ENCODE results near the gene LSG1.
"Not testable (repeated sequence)": the region's sequence is repeated elsewhere in the genome, so short reads cannot be mapped to it uniquely, and the experiment has no call there.

LSG1 gene

DNA sequence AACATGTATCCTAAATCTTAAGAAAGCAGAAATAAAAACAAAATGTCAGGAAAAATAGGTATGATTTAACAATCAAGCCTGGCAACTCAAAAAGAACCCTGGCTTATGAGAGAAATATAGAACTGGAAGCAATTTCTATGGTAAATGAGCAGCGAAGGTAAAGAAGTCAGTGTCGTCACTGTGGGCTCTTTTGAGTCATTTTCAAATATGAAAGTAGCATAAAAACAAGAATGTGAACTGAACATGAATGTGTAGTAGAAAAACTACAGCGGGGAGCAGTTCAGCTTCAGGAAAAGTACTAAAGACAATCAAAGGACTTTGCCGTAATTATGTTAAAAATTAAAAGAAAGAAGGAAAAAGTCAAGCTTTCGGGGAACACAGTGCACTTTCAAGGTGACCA lies 17.5 kb downstream of the LSG1 start:
- DNase-seq, result no peak

DNA sequence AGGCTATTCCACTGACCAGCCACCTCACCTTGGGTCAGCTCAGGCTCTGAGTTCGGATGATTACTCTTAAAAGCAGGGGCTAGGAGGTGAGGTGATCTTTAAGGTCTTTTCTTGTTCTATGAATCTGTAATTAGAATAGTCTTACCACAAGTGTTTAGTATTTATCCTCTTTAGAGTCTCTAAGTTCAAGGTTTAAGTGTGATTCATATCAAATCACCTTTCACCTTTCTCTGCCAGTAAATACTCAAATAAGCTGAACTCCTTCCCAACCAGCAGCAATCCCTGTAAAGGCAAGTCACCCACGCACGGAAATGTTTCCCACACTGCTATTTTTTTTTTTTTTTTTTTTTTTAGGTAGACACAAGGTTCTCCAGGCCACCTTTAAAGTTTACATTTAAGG lies 24.2 kb downstream of the LSG1 start:
- DNase-seq, result no peak

DNA sequence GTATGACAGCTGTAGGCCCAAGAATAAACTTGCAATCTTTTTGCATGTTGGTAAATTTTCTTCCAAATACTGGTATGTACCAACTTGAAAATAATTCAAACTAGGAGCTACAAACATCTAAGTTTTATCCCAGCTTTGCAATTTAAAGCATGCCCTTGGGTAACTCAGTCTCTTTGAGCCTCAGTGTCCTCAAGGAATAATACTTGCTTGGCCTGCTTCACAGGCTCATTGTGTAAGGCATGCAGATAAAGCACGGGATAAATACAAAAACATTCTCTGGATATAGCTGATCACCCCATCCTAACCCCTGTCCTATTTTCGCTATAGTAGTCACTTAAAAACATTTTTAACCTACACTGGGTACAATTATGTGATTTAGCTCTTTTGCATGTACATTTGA lies 29.2 kb downstream of the LSG1 start:
- no peak for DNase-seq

DNA sequence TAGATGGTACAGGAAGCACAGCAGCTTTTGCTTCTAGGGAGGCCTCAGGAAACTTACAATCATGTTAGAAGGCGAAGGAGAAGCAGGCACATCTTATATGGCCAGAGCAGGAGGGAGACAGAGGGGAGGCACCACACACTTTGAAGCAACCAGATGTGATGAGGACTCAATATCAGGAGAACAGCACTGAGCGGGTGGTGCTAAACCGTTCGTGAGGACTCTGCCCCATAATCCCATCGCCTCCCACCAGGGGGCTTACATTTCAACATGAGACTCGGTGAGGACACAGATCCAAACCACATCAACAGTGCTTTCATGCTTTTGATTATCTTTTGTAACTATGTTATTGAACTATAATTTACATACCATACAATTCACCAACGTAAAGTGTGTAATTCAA lies 31.2 kb downstream of the LSG1 start:
- no peak for DNase-seq

DNA sequence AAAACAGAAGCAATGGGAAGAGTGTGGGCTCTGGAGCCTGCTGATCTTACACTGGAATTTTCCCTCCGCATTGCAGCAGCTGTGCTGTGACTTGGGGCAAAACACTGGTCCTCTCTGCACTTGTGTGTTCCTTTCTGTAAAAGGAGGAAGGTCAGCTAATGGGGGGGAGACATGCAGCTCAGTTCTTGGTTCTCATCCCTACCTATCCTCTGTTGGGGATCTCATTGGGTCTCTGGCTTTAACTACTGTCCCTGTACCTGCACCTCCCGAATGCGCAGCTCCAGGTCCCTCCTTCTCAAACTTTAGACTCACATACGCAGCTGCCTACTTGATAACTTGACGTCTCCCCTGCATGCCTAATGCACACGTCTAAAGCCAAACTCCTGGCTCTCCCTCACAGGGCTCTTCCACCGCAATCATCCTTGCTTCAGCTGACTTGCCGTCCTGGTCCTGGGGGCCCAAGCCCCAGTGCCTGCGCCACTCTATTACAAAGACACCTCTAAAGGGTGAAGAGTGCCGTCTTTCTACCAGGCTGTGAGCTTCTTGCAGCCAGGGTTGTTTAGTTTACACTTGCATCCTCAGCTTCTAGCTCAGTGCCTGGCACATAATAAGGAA lies 32.9 kb downstream of the LSG1 start:
- DNase-seq, result no peak

DNA sequence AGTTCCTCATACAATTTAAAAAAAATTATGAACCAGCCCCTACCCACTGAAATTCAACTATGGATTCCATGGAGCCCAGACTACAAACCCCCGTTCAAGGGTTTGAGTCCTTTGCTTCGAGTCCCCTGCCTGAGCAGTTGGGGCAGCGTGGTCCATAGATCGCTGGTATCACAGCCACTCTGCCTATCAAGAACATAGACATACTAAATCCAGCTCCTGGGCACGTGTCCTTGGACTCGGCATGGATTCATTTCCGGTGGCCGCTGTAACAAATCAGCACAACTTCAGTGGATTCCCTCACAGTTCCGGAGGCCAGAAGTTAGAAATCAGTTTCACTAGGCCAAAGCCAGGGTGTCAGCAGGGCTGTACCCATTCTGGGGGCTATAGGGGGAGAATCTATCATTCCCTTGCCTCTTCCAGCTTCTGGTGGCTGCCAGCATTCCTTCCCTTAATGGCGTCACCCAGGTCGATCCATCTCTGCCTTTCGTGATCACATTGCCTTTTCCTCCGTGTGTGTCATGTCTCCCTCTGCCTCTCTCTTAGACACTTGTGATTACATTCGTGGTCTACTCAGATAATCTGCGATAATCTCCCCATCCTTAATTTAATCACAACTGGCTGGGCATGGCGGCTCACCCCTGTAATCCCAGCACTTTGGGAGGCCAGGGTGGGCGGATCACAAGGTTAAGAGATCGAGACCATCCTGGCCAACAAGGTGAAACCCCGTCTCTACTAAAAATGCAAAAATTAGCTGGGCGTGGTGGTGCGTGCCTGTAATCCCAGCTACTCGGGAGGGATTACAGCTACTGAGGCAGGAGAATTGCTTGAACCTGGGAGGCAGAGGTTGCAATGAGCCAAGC lies 34.2 kb downstream of the LSG1 start:
- DNase-seq, result no peak

DNA sequence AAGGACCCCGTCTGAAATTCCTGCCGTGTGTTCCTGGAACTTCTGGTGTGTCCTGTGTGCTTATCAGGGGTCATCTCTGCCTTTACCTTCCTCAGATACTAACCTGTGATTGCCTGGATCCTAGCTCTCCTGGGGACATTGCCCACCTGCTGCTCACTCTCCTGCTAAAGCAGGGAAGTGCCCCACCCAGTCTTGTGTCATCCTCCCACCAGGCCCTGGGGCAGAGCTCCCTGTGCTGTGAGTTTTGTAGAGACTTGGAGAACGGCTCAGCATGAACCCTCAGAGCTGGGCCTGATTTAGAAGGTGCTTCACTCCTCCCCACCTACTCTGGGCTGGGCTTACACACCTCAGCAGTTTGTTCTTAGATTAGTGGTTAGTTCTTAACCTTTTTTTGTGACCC lies 34.9 kb downstream of the LSG1 start:
- no peak for DNase-seq

DNA sequence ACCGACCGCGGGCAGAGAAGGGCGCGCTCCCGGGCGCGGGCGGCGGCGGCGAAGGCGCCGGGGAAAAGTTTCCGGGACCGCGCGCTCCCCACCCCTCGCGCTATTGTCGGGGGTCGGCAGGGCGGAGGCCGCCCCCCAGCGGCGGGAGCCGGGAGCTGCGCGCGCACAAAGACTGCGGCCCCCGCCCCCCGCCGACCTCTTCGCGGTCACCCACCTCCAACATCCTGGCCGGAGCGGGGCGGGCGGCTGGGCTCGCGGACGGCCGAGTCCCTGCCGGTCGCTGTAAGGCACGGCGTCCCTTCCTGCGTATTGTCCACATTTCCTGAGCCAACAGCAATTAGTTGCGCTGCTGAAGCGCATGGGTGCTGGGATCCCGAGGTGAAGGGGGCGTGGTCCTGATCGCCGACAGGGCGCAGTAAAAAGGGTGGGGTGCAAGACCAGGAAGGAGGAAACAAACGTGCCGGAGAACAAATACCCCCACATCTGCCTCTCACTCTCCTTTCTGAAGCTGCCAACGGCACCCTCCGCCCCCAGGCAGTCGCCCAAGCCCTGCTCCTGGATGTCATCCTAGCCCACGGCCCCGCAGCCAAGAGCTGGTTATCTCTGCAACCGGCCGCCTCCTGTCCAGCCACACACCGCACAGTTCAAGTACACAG lies 38.5 kb downstream of the LSG1 start, which contains the start of gene TMEM44:
TMEM44 (minus strand) TSS at position 71 of the 656 bp plus-strand sequence. CDS start 204 bp downstream, outside the sequence.
- peak; percentile 88 for DNase-seq

DNA sequence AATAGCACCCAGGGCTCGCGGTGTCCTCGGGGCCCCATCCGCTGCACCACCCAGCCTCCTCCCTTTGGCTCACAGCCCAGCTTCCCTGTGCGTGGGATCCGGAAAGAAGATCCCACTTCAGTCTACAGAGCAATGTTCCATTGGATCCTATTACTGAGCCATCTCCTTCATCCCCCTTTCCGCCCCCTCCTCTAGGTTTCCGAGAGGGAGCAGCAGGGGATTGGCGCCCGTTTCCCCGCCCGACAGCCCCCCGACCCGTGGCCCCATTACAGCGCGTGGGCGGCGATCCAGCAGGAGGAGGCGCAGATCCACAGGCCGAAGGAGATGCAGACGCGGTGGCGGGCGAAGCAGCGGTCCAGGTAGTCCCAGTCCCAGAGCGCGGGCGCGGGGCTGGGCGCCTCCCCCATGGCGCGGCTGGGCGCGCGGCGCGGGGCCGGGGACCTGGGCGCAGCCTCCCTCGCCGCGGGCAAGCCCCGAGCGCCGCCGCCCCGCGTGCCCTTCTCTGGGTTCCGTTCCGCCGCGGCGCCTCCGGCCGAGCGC lies 39.1 kb downstream of the LSG1 start:
- DNase-seq, result peak; percentile 79

DNA sequence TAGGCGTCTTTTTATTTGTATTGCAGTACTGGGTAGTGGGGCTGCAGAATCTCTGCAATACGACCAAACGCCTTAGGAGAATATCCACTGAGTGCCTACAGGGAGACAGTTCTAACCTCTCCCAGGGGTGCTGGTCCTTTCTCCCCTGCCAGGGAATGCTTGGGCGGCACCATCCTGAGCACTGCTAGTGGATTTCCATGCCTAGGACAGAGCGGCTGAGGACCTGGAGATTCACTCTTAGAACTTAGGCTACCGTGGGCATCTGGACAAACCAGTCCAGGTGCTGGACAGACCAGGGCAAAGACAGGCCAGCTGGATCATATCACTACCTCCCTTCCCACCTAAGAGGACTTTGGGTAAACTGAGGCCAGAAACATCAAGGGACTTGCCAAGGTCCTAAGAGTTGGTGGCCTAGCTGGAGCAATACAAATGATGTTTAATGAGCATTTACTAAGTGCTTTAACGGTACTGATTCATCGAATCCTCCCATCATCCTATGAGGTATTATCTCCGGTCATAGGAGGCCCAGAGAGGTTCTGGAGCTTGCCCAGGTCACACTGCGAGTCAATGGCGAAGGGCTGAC lies 39.7 kb downstream of the LSG1 start:
- DNase-seq, result no peak

DNA sequence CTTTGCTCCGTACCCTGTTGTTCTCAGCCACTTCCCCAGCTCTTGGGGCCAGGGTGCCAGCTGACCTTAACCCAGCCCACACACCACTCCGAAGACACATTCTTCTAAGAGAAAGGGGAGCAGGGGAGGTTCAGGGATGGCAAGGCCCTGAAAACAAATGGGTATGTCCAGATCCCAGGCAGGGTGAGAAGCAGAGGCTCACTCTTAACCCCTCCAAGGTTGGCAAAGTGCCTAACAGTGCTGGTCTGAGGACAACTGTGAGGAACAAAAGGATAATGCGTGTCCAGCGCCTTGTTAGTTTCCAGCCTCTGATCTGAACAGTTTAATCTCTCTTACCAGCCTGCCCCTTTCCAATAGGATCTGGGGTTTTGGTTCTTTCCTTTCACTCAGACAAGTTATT lies 40.3 kb downstream of the LSG1 start:
- no peak for DNase-seq

DNA sequence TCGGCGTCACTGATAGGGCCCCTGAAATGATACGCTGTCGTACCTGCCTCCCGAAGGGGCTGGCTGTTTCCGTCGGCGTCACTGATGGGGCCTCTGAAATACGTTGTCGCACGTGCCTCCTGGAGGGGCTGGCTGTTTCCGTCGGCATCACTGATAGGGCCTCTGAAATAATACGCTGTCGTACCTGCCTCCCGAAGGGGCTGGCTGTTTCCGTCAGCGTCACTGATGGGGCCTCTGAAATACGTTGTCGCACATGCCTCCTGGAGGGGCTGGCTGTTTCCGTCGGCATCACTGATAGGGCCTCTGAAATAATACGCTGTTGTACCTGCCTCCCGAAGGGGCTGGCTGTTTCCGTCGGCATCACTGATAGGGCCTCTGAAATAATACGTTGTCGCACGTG lies 41.3 kb downstream of the LSG1 start:
- DNase-seq, result not testable (repeated sequence)

DNA sequence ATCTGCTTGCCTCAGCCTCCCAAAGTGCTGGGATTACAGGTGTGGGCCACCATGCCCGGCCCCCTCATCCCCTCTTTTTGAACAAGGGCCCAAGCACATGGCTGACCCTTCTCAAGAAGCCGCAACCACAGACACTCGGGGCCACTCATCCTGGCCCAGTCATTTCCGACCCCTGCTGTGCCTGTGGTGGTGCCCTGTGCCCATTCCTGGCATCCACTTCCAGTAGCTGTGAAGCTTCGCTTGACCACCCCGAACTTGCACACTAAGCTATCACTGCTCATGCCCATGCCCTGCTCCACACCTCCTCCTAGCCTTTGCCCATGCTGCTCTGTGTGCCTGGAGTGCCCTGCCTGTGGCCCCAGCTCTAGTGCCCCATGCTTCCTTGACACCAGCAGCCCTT lies 47.0 kb downstream of the LSG1 start:
- DNase-seq, result no peak

DNA sequence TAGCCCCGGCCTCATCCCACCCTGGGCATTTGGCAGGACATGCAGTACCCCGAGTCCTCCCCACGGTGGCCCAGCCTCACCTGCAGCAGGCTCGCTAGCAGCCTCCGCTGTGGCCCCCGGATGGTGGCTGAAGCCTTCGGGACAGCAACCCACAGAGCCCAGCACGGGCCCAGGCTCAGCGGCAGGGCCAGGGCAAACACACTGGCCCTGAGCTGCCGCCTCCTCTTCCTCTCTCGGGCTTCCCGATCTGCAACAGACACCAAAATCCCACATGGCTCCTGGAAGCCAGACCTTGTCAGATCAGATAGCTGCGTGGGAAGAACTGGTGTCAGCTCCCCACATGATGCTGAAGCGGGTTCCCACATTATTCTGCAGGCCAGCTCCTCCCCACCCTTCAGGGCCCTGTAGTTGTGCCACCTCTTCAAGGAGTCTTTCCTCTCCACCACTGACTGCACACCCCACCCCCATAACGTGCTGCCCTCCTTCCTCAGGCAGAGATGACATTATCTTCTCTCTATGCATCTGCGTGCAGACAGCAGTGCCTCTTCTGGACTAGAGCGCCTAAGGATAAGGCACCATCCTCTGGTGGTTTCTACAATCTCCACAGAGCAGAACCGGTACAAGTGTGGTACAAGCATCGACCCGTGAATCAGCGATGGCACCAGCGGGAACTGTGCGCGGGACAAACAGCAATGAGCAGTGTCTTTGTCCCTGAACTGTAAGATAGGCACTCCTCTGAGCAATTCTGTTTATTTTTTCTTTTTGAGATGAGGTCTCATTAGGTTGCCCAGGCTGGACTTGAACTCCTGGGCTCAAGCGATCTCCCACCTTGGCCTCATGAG lies 48.3 kb downstream of the LSG1 start:
- DNase-seq, result no peak

DNA sequence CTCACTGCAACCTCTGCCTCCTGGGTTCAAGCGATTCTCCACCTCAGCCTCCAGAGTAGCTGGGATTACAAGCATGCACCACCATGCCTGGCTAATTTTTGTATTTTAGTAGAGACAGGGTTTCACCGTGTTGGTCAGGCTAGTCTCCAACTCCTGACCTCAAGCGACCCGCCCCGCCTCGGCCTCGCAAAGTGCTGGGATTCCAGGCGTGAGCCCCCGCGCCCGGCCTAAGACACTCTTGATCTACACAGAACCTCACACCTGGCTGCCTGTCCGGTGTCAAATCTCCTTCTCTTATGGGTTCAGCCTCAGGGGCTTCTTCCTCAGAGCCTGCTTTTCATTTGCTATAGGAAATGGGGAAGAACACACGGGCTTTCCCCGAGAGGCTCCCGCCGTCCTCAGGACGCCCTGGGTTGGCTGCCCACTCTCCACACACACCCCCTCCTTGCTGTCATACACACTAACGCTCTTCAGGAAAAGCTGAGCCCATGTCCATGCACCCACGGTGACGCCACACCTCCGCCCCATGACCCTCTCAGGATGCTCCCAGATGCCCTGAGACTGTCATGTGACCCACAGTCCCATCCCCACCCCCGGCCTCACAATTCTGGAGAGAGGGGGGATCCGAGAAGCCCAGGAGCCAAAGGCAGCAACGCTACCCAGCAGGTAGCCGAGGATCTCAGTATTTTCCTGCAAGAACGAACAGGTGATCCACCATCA lies 49.2 kb downstream of the LSG1 start:
- no peak for DNase-seq

DNA sequence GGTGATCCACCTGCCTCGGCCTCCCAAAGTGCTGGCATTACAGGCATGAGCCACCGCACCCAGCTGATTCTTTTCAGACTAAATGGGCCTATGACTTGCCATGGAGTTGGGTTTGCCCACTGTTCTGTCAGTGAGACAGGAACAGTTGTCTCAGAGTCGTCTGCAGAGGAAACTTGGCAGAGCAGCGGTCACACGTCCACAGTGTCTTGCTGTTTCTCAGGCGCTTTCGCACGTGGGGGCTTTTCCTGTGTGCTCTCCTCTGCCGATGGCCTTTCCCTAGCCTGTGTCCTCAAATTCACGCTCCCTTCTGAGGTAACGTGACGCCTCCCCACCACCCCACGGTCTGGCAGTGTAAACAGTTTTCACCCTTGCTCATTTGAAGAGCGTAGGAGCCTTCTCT lies 50.0 kb downstream of the LSG1 start:
- DNase-seq, result no peak

DNA sequence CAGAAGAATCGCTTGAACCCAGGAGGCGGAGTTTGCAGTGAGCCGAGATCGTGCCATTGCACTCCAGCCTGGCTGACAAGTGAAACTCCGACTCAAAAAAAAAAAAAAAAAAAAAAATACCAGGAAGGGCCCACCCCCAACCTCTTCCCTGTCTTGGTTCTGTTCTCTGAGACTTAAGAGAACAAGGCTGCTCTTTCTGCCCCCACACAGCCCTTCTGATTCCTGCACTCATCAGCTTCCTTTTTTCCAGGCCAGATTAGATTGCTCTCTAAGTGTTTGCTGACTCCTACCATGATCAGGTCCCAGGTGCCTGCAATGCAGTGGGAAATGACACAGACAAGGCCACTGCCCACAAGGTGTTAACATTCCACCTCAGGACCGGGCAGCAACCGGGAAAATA lies 51.8 kb downstream of the LSG1 start:
- no peak for DNase-seq

DNA sequence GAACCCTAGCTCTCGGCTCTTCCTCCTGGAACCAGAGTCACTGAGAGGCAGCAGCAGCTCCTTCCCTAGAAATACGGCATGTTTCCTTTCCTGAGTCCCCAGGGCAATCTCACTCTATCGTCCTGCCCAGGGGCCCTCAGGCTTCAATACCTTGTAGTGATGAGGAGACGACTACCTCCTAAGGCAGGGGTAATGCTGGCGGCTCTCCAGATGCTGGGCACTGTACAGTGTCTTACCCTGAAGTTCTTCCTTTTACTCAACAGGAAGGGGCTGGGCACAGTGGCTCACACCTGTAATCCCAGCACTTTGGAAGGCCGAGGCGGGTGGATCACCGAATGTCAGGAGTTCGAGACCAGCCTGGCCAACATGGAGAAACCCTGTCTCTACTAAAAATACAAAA lies 52.2 kb downstream of the LSG1 start:
- DNase-seq, result no peak

DNA sequence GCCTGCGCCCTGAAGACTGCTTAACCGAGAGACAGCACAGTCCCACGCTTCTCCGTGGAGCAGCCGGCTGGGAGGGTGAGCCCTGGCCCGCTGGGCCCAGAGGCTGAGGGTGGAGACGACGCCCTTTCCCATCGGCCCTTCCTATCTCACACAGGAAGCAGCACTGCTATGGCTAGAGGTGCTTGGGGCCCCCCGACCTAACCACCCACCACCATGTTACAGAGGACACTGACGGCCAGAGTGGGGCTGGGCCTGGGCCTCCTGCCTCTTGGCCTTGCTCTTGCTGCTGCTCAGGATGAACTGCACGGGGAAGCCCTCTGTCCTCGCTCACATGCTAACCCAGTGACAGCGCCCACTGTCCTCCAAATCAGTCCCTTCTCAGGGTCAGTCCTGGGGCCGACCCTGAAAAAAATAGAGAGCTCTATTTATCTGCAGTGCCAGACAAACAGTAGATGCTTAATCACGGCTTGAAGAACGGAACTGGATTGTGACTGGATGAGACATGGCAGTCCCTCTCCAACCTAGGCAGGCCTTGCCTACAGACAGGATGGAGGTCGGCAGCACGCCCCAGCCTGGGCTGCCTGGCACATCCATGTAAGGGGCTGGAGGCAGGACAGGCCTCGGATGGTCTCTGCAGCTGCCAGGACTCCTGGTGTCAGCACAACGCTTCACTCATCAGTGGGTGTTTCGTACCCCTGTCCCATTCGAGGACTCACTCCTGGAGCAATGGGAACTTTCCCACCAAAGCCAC lies 53.0 kb downstream of the LSG1 start:
- DNase-seq, result no peak

DNA sequence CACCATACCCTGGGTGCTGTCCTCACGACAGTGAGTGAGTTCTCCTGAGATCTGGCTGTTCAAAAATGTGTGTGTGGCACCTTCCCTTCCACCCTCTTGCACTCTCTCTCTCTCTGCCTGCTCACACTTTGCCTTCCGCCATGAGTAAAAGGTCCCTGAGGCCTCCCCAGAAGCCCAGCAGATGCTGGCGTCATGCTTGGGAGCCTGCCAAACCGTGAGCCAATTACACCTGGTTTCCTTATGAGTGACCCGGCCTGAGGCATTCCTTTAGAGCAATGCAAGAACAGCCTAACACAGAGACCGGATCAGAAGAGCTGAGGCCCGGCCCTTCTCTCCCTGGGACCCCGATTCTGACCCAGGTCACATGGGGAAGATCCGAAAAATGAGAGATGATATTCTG lies 54.2 kb downstream of the LSG1 start:
- no peak for DNase-seq

DNA sequence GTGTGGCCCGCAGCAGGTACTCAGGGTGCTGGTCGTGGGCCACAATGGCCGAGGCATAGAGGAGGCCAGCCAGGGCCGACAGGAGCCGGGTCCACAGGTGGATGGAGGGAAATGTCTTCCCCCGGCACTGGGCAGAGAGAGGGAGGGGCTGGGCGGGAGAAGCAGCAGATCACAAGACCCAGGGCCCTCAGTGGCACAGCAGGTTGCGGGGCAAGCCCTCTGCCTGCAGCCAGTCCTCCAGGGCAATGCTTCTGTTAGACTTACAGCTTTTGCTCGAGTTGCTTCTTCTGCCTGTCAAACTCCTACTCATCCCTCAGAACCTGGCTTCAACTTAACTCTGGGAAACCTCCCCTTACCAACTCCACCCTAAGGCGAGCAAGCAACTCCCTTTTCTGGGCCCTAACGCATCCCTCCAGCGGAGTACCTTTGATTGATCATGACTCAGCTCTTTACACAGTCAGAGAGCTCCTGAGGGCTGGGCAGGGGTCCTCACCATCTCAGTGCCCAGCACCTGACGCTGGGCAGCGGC lies 54.8 kb downstream of the LSG1 start:
- no peak for DNase-seq

All from right forelimb (tissue), 1 donor.